Measurements from ENCODE around the gene GATA2. TPM values are rescaled to one million over a fixed set of nuclear protein-coding genes. Genes with fewer than 3 reads are reported as not detected.

The GATA2 gene
- total and polyA plus RNA-seq, 2 of the 13 experiments (the other 11 are each of a cell fraction or from before 2014, with no cell fraction given) = 3.5 to 6.2 TPM

GRCh38 chr3:128452120-128452519, 40.9 kb downstream of the GATA2 start:
- ChIA-PET POLR2A (no interaction called here), CTCF (ENCODE audit: low intra/inter-chr PET ratio, low total read pairs) (no interaction called here)
- in situ Hi-C loops (cut with HindIII; ENCODE audit: extremely low pct_ligation_motif_present, low pct_unique_long_range_greater_than_20kb) (no loop called here), intact Hi-C loops (cut with micrococcal nuclease; ENCODE audit: unreplicated experiment) (no loop called here)
- no peaks in the 10 kb centered on the region for H4K20me1 ChIP-seq (ENCODE audit: insufficient read depth, low read length)
- no peak overlapping the region for H2AFZ ChIP-seq (ENCODE audit: low read length)
- H3K79me2 ChIP-seq (ENCODE audit: insufficient read depth, low read length) = no peaks in the 10 kb centered on the region
- H3K9me3 ChIP-seq (ENCODE audit: low read length) = no peaks in the 10 kb centered on the region
- no peaks in the 10 kb centered on the region for H3K4me1 ChIP-seq (ENCODE audit: insufficient read depth, low read length)
- no peak for DNase-seq (ENCODE audit: low spot score)
- no TSS peak for BruUV-seq (replicated peaks)
- H3K9ac ChIP-seq (ENCODE audit: insufficient read depth, low read depth, low read length) = no peak overlapping the region
- TF ChIP-seq SRSF9 (IDR thresholded peaks at IDR 0.05; ENCODE audit: borderline replicate concordance, insufficient read depth, low read depth, low read length, poor library complexity, severe bottlenecking) (no peak), CAMTA2 (CRISPR knock-in tag; IDR thresholded peaks at IDR 0.05; ENCODE audit: borderline replicate concordance) (no peak), ZSCAN22 (CRISPR knock-in tag; IDR thresholded peaks at IDR 0.05) (no peak), PHF8 (CRISPR knock-in tag; IDR thresholded peaks at IDR 0.05) (no peak), CREB1 (IDR thresholded peaks at IDR 0.05) (no peak), CREB1 (CRISPR knock-in tag; IDR thresholded peaks at IDR 0.05) (no peak), ZNF280B (CRISPR knock-in tag; IDR thresholded peaks at IDR 0.05; ENCODE audit: borderline replicate concordance) (no peak)
- no peak overlapping the region for H3K4me2 ChIP-seq (ENCODE audit: low read depth, low read length)
- no peaks in the 10 kb centered on the region for H3K36me3 ChIP-seq (replicated peaks in 1 of 2; ENCODE audit: control insufficient read depth in 1 of 2, insufficient read depth in 2 of 2, low read length in 2 of 2)
- WGBS (ENCODE audit: low lambda C conversion rate) = 41% methylated on average over 9 of the region's 9 CpGs
- peaks cover 19 to 98% of the 10 kb centered on the region in 2 experiments for H3K27me3 ChIP-seq (ENCODE audit: control insufficient read depth in 1 of 2, insufficient read depth in 2 of 2, low read length in 2 of 2)
- H3K4me3 ChIP-seq (replicated peaks in 1 of 3; ENCODE audit: insufficient read depth in 1 of 3, low read depth in 2 of 3, low read length in 3 of 3) = no peak overlapping the region
- no peak for ATAC-seq
- H3K27ac ChIP-seq (ENCODE audit: extremely low read length, insufficient read depth, low read length) = no peak overlapping the region
- no peak for FAIRE-seq

GRCh38 chr3:128449111-128449638, 43.8 kb downstream of the GATA2 start:
- Histone ChIP-seq H3K4me1 (ENCODE audit: insufficient read depth, low read length) (no peaks in the 10 kb centered on the region), H4K20me1 (ENCODE audit: insufficient read depth, low read length) (no peaks in the 10 kb centered on the region), H3K4me2 (ENCODE audit: low read depth, low read length) (no peak overlapping the region), H3K9ac (ENCODE audit: insufficient read depth, low read depth, low read length) (no peak overlapping the region), H3K9me3 (ENCODE audit: low read length) (no peaks in the 10 kb centered on the region), H3K4me3 (replicated peaks in 1 of 3; ENCODE audit: insufficient read depth in 1 of 3, low read depth in 2 of 3, low read length in 3 of 3) (no peak overlapping the region), H3K27me3 (ENCODE audit: control insufficient read depth in 1 of 2, insufficient read depth in 2 of 2, low read length in 2 of 2) (peaks cover 12 to 81% of the 10 kb centered on the region in 2 experiments; a peak in 4 of 5 replicates), H3K36me3 (replicated peaks in 1 of 2; ENCODE audit: control insufficient read depth in 1 of 2, insufficient read depth in 2 of 2, low read length in 2 of 2) (no peaks in the 10 kb centered on the region), H2AFZ (ENCODE audit: low read length) (no peak overlapping the region), H3K27ac (ENCODE audit: extremely low read length, insufficient read depth, low read length) (no peak overlapping the region), H3K79me2 (ENCODE audit: insufficient read depth, low read length) (no peaks in the 10 kb centered on the region)
- POLR2A ChIA-PET = no interaction called here
- no TSS peak for BruUV-seq (replicated peaks)
- DNase-seq (ENCODE audit: low spot score) = no peak
- WGBS (ENCODE audit: low lambda C conversion rate) = 50% methylated on average over 6 of the region's 6 CpGs
- CTCF ChIA-PET (ENCODE audit: low intra/inter-chr PET ratio, low total read pairs) = no interaction called here
- no peak for FAIRE-seq
- ATAC-seq = no peak
- TF ChIP-seq ZBTB4 (CRISPR knock-in tag; IDR thresholded peaks at IDR 0.05; ENCODE audit: borderline replicate concordance) = no peak
- TF ChIP-seq TBX2 (CRISPR knock-in tag; IDR thresholded peaks at IDR 0.05; ENCODE audit: borderline replicate concordance) = no peak
- TF ChIP-seq ATF7 (IDR thresholded peaks at IDR 0.05) = peak; percentile 92
- TF ChIP-seq ATF7 (CRISPR knock-in tag; IDR thresholded peaks at IDR 0.05) = no peak
- no peak for TF ChIP-seq KLF15 (CRISPR knock-in tag; IDR thresholded peaks at IDR 0.05; ENCODE audit: borderline replicate concordance)
- TF ChIP-seq CREB1 (IDR thresholded peaks at IDR 0.05) = peak; percentile 86
- TF ChIP-seq CREB1 (CRISPR knock-in tag; IDR thresholded peaks at IDR 0.05) = no peak
- TF ChIP-seq RFX3 (CRISPR knock-in tag; IDR thresholded peaks at IDR 0.05) = no peak
- no peak for TF ChIP-seq PRMT3 (CRISPR knock-in tag; IDR thresholded peaks at IDR 0.05; ENCODE audit: borderline replicate concordance, low read depth)
- intact Hi-C loops (cut with micrococcal nuclease; ENCODE audit: unreplicated experiment) = no loop called here
- in situ Hi-C loops (cut with HindIII; ENCODE audit: extremely low pct_ligation_motif_present, low pct_unique_long_range_greater_than_20kb) = no loop called here
